Neural cell (in vitro differentiated cells): ENCODE measurements around the gene FBXO40. TPM values are rescaled to one million over a fixed set of nuclear protein-coding genes. Genes with fewer than 3 reads are reported as not detected.

Experiments
- H2AFZ ChIP-seq: fragments of 200-600, 300-800 bp; sonication (generic), shearing (Covaris generic); 2 replicates; pipeline ENCODE4 v1.6.0; 2014; ENCODE audit warnings: low read depth, mild to moderate bottlenecking, antibody characterized with exemption, low read length, moderate library complexity
- H3F3A ChIP-seq: fragments of 200-600 bp; shearing (Covaris generic); 2 replicates; pipeline ENCODE4 v1.6.1; 2016; ENCODE audit warnings: mild to moderate bottlenecking, moderate library complexity, mixed read lengths, antibody characterized with exemption, low read length; ENCODE audit not compliant: insufficient read depth, poor library complexity, severe bottlenecking
- H3K27ac ChIP-seq: fragments of 200-600, 300-800 bp; sonication (generic), shearing (Covaris generic); 2 replicates; pipeline ENCODE4 v1.5.1; 2014; ENCODE audit warnings: mild to moderate bottlenecking, low read length, moderate library complexity
- H3K27me3 ChIP-seq: fragments of 300-800, 200-600 bp; sonication (generic), shearing (Covaris generic); 2 replicates; pipeline ENCODE4 v1.6.0; 2014; ENCODE audit warnings: mild to moderate bottlenecking, low read depth, low read length, moderate library complexity; ENCODE audit not compliant: insufficient read depth
- H3K36me3 ChIP-seq: fragments of 300-800, 200-600 bp; sonication (generic), shearing (Covaris generic); 2 replicates; pipeline ENCODE4 v1.5.1; 2014; ENCODE audit warnings: mild to moderate bottlenecking, antibody characterized with exemption, low read length, moderate library complexity; ENCODE audit not compliant: insufficient read depth
- H3K4me2 ChIP-seq: fragments of 300-800, 200-600 bp; sonication (generic), shearing (Covaris generic); 2 replicates; pipeline ENCODE4 v1.6.0; 2014; ENCODE audit warnings: mild to moderate bottlenecking, low read length
- H3K4me3 ChIP-seq: fragments of 300-800, 200-600 bp; sonication (generic), shearing (Covaris generic); 2 replicates; pipeline ENCODE4 v1.5.1; 2014; ENCODE audit warnings: mild to moderate bottlenecking, low read length, moderate library complexity
- H3K79me2 ChIP-seq: fragments of 200-600 bp; shearing (Covaris generic); replicated peaks from 2 replicates; pipeline ENCODE4 v1.6.0; 2014; ENCODE audit warnings: mild to moderate bottlenecking, low read length, moderate library complexity; ENCODE audit not compliant: insufficient read depth
- H3K9ac ChIP-seq: fragments of 300-800, 200-600 bp; sonication (generic), shearing (Covaris generic); 2 replicates; pipeline ENCODE4 v1.6.1; 2016; ENCODE audit warnings: mild to moderate bottlenecking, low read length, mixed read lengths
- H3K9me2 ChIP-seq: fragments of 200-600 bp; shearing (Covaris generic); 2 replicates; pipeline ENCODE4 v1.6.1; 2016; ENCODE audit warnings: mild to moderate bottlenecking, low read length, mixed read lengths; ENCODE audit not compliant: insufficient read depth
- H3K9me3 ChIP-seq: fragments of 200-600, 300-800 bp; sonication (generic), shearing (Covaris generic); 2 replicates; pipeline ENCODE4 v1.6.1; 2016; ENCODE audit warnings: mild to moderate bottlenecking, mixed run types, low read length, moderate library complexity, mixed read lengths
- H4K20me1 ChIP-seq: fragments of 200-600 bp; shearing (Covaris generic); 2 replicates; pipeline ENCODE4 v1.6.1; 2016; ENCODE audit warnings: mild to moderate bottlenecking, mixed run types; ENCODE audit not compliant: insufficient read depth
- EP300 ChIP-seq: fragments of 450-650 bp; conservative IDR thresholded peaks from 2 replicates; pipeline ENCODE4 v1.6.1; 2014; ENCODE audit warnings: antibody characterized with exemption, mild to moderate bottlenecking, moderate library complexity; ENCODE audit not compliant: poor library complexity, severe bottlenecking
- EZH2 ChIP-seq: fragments of 200-600, 300-800 bp; shearing (Covaris generic), sonication (generic); IDR thresholded peaks from 2 replicates; pipeline ENCODE4 v1.6.1; 2014; ENCODE audit warnings: antibody characterized with exemption, low read length, borderline replicate concordance, mild to moderate bottlenecking; ENCODE audit not compliant: insufficient read depth, poor library complexity, severe bottlenecking
- MXI1 ChIP-seq: fragments of 450-650 bp; conservative IDR thresholded peaks from 2 replicates; pipeline ENCODE4 v1.6.1; 2014; ENCODE audit warnings: antibody characterized with exemption, mild to moderate bottlenecking; ENCODE audit not compliant: poor library complexity, severe bottlenecking
- POLR2AphosphoS5 ChIP-seq: IDR thresholded peaks from 2 replicates; pipeline ENCODE4 v1.6.1; 2012
- RAD21 ChIP-seq: fragments of 450-650 bp; conservative IDR thresholded peaks from 2 replicates; pipeline ENCODE4 v1.6.1; 2014; ENCODE audit warnings: antibody characterized with exemption, mild to moderate bottlenecking, moderate library complexity
- SMC3 ChIP-seq: fragments of 450-650 bp; conservative IDR thresholded peaks from 2 replicates; pipeline ENCODE4 v1.6.1; 2014; ENCODE audit warnings: antibody characterized with exemption, mild to moderate bottlenecking, moderate library complexity; ENCODE audit not compliant: poor library complexity
- TAF1 ChIP-seq: IDR thresholded peaks from 2 replicates; pipeline ENCODE4 v1.6.1; 2012; ENCODE audit warnings: low read depth
- polyA plus RNA-seq: library from polyadenylated mRNA; depleted of rRNA; stranded (reverse); fragments of >200 nt; gene quantifications from 2 replicates; pipeline ENCODE4 v1.2.3, GENCODE V29; 2014
- TF ChIP-seq, protein P1 (sequence below): IDR thresholded peaks from 2 replicates; pipeline ENCODE4 v1.6.1; 2012; ENCODE audit warnings: borderline replicate concordance
- TF ChIP-seq, protein P2 (sequence below): fragments of 450-650 bp; IDR thresholded peaks from 2 replicates; pipeline ENCODE4 v1.5.1; 2014; ENCODE audit warnings: antibody characterized with exemption, mild to moderate bottlenecking, moderate library complexity; ENCODE audit not compliant: poor library complexity, severe bottlenecking

FBXO40 gene
- polyA plus RNA-seq, 1 donor from 2014 or later, result not detected

DNA sequence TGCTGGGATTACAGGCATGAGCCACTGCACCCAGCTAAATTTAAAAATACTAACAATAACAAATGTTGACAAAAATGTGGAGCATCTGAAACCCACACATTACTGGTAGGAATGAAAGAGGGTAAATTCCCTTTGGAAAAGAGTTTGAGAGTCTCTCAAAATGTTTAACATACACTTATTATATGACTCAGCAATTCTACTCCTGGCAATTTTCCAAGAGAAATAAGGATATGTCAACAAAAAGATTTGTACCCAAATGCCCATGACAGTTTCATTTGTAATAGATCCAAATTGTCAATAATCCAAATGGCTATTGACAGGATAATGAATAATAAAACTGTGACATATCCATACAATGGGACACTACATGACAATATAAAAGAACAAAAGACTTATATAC is 58.5 kb downstream of the FBXO40 start:
- Histone ChIP-seq H3K36me3 (no peaks in the 10 kb centered on the region), H3K4me3 (no peak overlapping the region), H3K9me3 (no peaks in the 10 kb centered on the region), H3K79me2 (no peaks in the 10 kb centered on the region), H3K27me3 (no peaks in the 10 kb centered on the region), H2AFZ (no peak overlapping the region), H3K9ac (no peak overlapping the region), H3F3A (no peaks in the 10 kb centered on the region), H3K9me2 (no peaks in the 10 kb centered on the region), H4K20me1 (no peaks in the 10 kb centered on the region), H3K27ac (no peak overlapping the region), H3K4me2 (no peak overlapping the region)
- no peak for TF ChIP-seq RAD21
- no peak for TF ChIP-seq EZH2
- TF ChIP-seq, protein P1, sequence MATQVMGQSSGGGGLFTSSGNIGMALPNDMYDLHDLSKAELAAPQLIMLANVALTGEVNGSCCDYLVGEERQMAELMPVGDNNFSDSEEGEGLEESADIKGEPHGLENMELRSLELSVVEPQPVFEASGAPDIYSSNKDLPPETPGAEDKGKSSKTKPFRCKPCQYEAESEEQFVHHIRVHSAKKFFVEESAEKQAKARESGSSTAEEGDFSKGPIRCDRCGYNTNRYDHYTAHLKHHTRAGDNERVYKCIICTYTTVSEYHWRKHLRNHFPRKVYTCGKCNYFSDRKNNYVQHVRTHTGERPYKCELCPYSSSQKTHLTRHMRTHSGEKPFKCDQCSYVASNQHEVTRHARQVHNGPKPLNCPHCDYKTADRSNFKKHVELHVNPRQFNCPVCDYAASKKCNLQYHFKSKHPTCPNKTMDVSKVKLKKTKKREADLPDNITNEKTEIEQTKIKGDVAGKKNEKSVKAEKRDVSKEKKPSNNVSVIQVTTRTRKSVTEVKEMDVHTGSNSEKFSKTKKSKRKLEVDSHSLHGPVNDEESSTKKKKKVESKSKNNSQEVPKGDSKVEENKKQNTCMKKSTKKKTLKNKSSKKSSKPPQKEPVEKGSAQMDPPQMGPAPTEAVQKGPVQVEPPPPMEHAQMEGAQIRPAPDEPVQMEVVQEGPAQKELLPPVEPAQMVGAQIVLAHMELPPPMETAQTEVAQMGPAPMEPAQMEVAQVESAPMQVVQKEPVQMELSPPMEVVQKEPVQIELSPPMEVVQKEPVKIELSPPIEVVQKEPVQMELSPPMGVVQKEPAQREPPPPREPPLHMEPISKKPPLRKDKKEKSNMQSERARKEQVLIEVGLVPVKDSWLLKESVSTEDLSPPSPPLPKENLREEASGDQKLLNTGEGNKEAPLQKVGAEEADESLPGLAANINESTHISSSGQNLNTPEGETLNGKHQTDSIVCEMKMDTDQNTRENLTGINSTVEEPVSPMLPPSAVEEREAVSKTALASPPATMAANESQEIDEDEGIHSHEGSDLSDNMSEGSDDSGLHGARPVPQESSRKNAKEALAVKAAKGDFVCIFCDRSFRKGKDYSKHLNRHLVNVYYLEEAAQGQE, result no peak
- no peak for TF ChIP-seq POLR2AphosphoS5
- TF ChIP-seq SMC3, result no peak
- TF ChIP-seq EP300, result no peak
- TF ChIP-seq MXI1, result no peak
- TF ChIP-seq, protein P2, sequence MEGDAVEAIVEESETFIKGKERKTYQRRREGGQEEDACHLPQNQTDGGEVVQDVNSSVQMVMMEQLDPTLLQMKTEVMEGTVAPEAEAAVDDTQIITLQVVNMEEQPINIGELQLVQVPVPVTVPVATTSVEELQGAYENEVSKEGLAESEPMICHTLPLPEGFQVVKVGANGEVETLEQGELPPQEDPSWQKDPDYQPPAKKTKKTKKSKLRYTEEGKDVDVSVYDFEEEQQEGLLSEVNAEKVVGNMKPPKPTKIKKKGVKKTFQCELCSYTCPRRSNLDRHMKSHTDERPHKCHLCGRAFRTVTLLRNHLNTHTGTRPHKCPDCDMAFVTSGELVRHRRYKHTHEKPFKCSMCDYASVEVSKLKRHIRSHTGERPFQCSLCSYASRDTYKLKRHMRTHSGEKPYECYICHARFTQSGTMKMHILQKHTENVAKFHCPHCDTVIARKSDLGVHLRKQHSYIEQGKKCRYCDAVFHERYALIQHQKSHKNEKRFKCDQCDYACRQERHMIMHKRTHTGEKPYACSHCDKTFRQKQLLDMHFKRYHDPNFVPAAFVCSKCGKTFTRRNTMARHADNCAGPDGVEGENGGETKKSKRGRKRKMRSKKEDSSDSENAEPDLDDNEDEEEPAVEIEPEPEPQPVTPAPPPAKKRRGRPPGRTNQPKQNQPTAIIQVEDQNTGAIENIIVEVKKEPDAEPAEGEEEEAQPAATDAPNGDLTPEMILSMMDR, result no peak

DNA sequence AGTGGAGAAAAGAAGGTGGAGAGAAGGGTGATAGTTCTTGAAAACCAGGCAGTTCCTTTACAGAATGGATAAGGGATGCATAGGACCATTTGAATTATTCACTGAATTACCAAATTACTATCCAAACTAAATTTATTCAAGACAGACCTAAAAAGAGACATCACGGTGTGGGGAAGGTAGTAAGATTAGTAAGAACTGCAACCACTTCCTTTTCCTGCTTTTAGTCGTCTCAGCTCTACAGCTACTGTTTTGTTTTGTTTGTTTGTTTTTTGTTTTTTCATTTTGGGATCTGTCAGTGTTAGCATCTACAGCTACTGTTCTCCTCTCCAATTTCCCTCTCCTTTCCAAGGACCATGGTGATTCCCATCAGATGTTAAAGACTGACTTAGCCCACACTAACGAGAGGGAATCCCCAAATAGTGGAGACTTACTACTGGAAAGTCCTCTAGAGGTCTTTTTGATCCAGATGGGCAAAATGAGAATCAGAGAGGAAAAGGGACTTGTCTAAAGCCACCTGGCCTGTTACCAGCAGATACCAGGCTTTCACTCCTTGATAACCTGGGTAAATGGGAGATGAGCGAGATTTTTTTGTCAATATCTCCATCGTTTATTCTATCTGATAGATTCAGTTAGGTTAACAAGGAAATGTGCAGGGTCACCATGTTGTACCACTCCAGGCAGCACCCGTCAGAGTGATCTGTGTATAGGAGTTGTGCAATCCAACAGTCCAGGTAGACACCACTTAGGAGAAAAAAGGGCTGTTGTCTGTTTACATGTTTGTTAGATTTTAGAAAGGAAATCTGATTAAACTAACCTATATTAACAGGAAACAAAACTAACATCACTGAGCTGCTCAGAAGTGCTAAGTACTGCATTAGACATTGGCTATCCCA is 61.6 kb downstream of the FBXO40 start:
- H3K9ac ChIP-seq, result no peak overlapping the region
- no peak overlapping the region for H3K4me3 ChIP-seq
- H2AFZ ChIP-seq, result no peak overlapping the region

More for the DNA sequence above, 61.6 kb downstream of the FBXO40 start:
- no peak overlapping the region for H3K4me2 ChIP-seq
- no peaks in the 10 kb centered on the region for H3K9me2 ChIP-seq
- H3K9me3 ChIP-seq, result no peaks in the 10 kb centered on the region
- no peak overlapping the region for H3K27ac ChIP-seq
- TF ChIP-seq MXI1, result no peak
- TF ChIP-seq EZH2, result no peak
- TF ChIP-seq, protein P1, result no peak
- TF ChIP-seq TAF1, result no peak
- no peak for TF ChIP-seq RAD21
- TF ChIP-seq, protein P2, result no peak
- no peak for TF ChIP-seq EP300
- TF ChIP-seq POLR2AphosphoS5, result no peak
- no peak for TF ChIP-seq SMC3
- no peaks in the 10 kb centered on the region for H3K79me2 ChIP-seq
- no peaks in the 10 kb centered on the region for H3K36me3 ChIP-seq
- no peaks in the 10 kb centered on the region for H4K20me1 ChIP-seq
- no peaks in the 10 kb centered on the region for H3K27me3 ChIP-seq
- H3F3A ChIP-seq, result no peaks in the 10 kb centered on the region
